HuH-7.5 (cell line): ENCODE measurements around the gene ERBB4.

Experiments
- DNase-seq: peaks from one replicate; pipeline ENCODE4 v3.0.0; 2011; ENCODE audit warnings: low spot score

The ERBB4 gene

GRCh38 chr2:212360068-212360460 lies 178.5 kb downstream of the ERBB4 start:
- DNase-seq, result no peak

GRCh38 chr2:212359425-212360067 lies 179.1 kb downstream of the ERBB4 start:
- DNase-seq, result peak; percentile 2

GRCh38 chr2:212357606-212358005 lies 181.0 kb downstream of the ERBB4 start:
- DNase-seq, result no peak

- no peak for DNase-seq
Observed at GRCh38 chr2:212354382-212354781, 184.2 kb downstream of the ERBB4 start.

GRCh38 chr2:212348501-212348900 lies 190.1 kb downstream of the ERBB4 start:
- DNase-seq, result no peak

- no peak for DNase-seq
Observed at GRCh38 chr2:212346865-212347264, 191.7 kb downstream of the ERBB4 start.

GRCh38 chr2:212345966-212346365 lies 192.6 kb downstream of the ERBB4 start:
- no peak for DNase-seq

GRCh38 chr2:212344131-212344530 lies 194.5 kb downstream of the ERBB4 start:
- no peak for DNase-seq

GRCh38 chr2:212343167-212343566 lies 195.4 kb downstream of the ERBB4 start:
- DNase-seq, result no peak

GRCh38 chr2:212337486-212338343 lies 200.9 kb downstream of the ERBB4 start:
- DNase-seq, result no peak

- DNase-seq, result no peak
Observed at GRCh38 chr2:212337036-212337435, 201.6 kb downstream of the ERBB4 start.

- DNase-seq, result no peak
Observed at GRCh38 chr2:212330263-212330662, 208.3 kb downstream of the ERBB4 start.

GRCh38 chr2:212328712-212329496 lies 209.7 kb downstream of the ERBB4 start:
- no peak for DNase-seq

- no peak for DNase-seq
Observed at GRCh38 chr2:212328136-212328535, 210.5 kb downstream of the ERBB4 start.

- DNase-seq, result no peak
Observed at GRCh38 chr2:212327171-212327809, 211.3 kb downstream of the ERBB4 start.

- no peak for DNase-seq
Observed at GRCh38 chr2:212318636-212319035, 220.0 kb downstream of the ERBB4 start.

- no peak for DNase-seq
Observed at GRCh38 chr2:212314680-212315079, 223.9 kb downstream of the ERBB4 start.

- DNase-seq, result no peak
Observed at GRCh38 chr2:212311807-212312404, 226.7 kb downstream of the ERBB4 start.

GRCh38 chr2:212299943-212300342 lies 238.7 kb downstream of the ERBB4 start:
- no peak for DNase-seq

- DNase-seq, result no peak
Observed at GRCh38 chr2:212299333-212299732, 239.3 kb downstream of the ERBB4 start.

- DNase-seq, result no peak
Observed at GRCh38 chr2:212295571-212295970, 243.0 kb downstream of the ERBB4 start.

- DNase-seq, result no peak
Observed at GRCh38 chr2:212294816-212295215, 243.8 kb downstream of the ERBB4 start.
